ENCODE measurements around the gene DICER1. TPM values are rescaled to one million over a fixed set of nuclear protein-coding genes. Genes with fewer than 3 reads are reported as not detected.

DICER1 gene
- polyA plus RNA-seq, 1 donor (not counting 4 experiments of a cell fraction or from before 2014, with no cell fraction given) = 31.6 TPM

DNA sequence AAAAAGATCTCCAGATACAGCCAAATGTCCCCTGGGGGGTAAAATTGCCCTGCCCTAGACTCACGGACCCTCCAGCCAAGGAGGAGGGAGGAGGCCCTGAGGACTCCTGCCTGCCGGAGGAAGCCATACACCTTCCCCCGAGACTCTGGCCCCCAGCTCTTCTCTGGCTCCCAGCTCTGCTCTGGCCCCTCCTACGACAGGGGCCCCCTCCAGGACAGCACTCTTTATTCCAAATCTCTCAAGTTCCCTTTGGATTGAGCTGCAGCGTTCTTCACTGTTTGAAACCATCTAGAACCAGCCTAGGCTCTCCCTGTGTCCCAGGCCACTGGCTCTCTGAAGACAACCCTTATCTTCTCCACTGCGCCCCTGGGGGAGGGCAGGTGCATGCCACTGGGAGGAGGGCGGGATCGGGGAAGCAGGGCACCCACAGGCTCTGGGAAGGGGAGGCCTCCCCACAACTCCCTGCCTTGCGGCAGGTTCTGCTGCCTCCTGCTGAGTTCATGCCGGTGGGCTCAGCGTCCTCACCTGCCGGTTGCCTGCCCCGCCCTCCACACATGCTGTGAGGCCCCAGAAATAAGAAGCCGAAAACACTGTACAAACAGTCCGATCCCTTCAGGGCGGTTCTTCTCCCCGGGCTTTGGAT is 112.7 kb downstream of the DICER1 start:
- Histone ChIP-seq H3K27ac (ENCODE audit: control insufficient read depth, insufficient read depth, low read length) (no peak overlapping the region), H3K4me2 (ENCODE audit: control insufficient read depth, extremely low read depth, insufficient read depth, low read depth, low read length) (no peak overlapping the region), H4K20me1 (ENCODE audit: control insufficient read depth, extremely low read depth, insufficient read depth, low read length) (no peaks in the 10 kb centered on the region), H3K9me1 (ENCODE audit: control insufficient read depth, extremely low read depth, insufficient read depth, low read length) (no peaks in the 10 kb centered on the region), H3K9ac (ENCODE audit: control insufficient read depth, extremely low read depth, insufficient read depth, low read length) (no peak overlapping the region), H3K79me2 (ENCODE audit: control insufficient read depth, insufficient read depth, low read length) (no peaks in the 10 kb centered on the region), H3K27me3 (ENCODE audit: control insufficient read depth, extremely low read depth, insufficient read depth, low read length) (no peaks in the 10 kb centered on the region), H3K9me3 (ENCODE audit: control insufficient read depth, low read depth, low read length) (no peaks in the 10 kb centered on the region), H2AFZ (ENCODE audit: control insufficient read depth, low read length) (no peak overlapping the region), H3K4me3 (ENCODE audit: control insufficient read depth in 2 of 3, extremely low read depth in 1 of 3, insufficient read depth in 2 of 3, low read depth in 1 of 3, low read length in 3 of 3) (no peak overlapping the region), H3K4me1 (ENCODE audit: control insufficient read depth, extremely low read depth, insufficient read depth, low read length) (no peaks in the 10 kb centered on the region), H3K36me3 (ENCODE audit: control insufficient read depth in 2 of 2, extremely low read depth in 1 of 2, insufficient read depth in 2 of 2, low read length in 2 of 2) (no peaks in the 10 kb centered on the region)
- TF ChIP-seq, protein P1, sequence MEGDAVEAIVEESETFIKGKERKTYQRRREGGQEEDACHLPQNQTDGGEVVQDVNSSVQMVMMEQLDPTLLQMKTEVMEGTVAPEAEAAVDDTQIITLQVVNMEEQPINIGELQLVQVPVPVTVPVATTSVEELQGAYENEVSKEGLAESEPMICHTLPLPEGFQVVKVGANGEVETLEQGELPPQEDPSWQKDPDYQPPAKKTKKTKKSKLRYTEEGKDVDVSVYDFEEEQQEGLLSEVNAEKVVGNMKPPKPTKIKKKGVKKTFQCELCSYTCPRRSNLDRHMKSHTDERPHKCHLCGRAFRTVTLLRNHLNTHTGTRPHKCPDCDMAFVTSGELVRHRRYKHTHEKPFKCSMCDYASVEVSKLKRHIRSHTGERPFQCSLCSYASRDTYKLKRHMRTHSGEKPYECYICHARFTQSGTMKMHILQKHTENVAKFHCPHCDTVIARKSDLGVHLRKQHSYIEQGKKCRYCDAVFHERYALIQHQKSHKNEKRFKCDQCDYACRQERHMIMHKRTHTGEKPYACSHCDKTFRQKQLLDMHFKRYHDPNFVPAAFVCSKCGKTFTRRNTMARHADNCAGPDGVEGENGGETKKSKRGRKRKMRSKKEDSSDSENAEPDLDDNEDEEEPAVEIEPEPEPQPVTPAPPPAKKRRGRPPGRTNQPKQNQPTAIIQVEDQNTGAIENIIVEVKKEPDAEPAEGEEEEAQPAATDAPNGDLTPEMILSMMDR (optimal IDR thresholded peaks at IDR 0.05 in 1 of 3, IDR thresholded peaks at IDR 0.05 in 1 of 3, conservative IDR thresholded peaks at IDR 0.05 in 1 of 3; ENCODE audit: extremely low read depth in 1 of 3, insufficient read depth in 2 of 3, low read length in 3 of 3) = no peak
- no peak for TF ChIP-seq EZH2 (IDR thresholded peaks at IDR 0.05; ENCODE audit: low read length)
- FAIRE-seq (no peak), DNase-seq (ENCODE audit: low read depth, low spot score) (no peak)
- dilution Hi-C loops (cut with MboI; ENCODE audit: extremely low pct_ligation_motif_present, low sequenced_read_pairs) = no loop called here

DNA sequence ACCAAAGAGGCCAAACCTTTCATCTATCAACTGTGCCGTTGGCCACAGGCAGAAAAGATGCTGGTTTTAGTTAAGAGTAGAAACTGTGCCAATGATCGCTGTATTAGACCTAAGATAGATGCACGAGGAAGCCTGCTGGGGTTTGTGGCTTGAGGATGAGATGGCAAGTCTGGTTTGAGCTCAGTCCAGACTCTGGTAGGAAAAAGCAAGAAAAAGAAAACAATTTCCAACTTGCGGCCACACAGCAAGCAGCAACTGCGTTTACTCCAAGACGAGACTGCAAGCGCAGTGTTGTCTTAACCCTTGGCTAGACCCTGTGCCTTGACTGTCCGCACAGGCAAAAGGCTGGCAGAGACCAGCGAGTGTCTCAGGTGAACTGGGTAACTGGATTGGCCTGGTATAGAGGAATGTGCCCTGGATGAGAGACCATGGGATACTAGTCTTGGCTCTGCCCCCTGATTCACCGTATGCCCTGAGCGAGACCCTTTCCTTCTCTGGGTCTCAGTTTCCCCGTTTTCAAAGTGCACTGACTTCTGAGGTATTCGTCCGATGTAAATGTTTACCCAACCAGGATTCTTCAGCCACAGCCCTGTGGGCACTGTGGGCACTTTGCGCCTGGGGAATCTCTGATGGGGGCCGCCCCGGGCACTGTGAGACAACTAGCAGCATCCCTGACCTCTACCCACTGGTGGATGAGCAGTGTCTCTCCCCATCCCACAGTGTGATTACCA is 113.4 kb downstream of the DICER1 start:
- Histone ChIP-seq H3K9me3 (ENCODE audit: control insufficient read depth, low read depth, low read length) (no peaks in the 10 kb centered on the region), H3K4me3 (ENCODE audit: control insufficient read depth in 2 of 3, extremely low read depth in 1 of 3, insufficient read depth in 2 of 3, low read depth in 1 of 3, low read length in 3 of 3) (no peak overlapping the region), H3K9ac (ENCODE audit: control insufficient read depth, extremely low read depth, insufficient read depth, low read length) (no peak overlapping the region), H3K9me1 (ENCODE audit: control insufficient read depth, extremely low read depth, insufficient read depth, low read length) (no peaks in the 10 kb centered on the region), H3K4me1 (ENCODE audit: control insufficient read depth, extremely low read depth, insufficient read depth, low read length) (no peaks in the 10 kb centered on the region), H3K36me3 (ENCODE audit: control insufficient read depth in 2 of 2, extremely low read depth in 1 of 2, insufficient read depth in 2 of 2, low read length in 2 of 2) (no peaks in the 10 kb centered on the region), H3K27ac (ENCODE audit: control insufficient read depth, insufficient read depth, low read length) (no peak overlapping the region), H3K4me2 (ENCODE audit: control insufficient read depth, extremely low read depth, insufficient read depth, low read depth, low read length) (no peak overlapping the region), H3K27me3 (ENCODE audit: control insufficient read depth, extremely low read depth, insufficient read depth, low read length) (no peaks in the 10 kb centered on the region), H3K79me2 (ENCODE audit: control insufficient read depth, insufficient read depth, low read length) (no peaks in the 10 kb centered on the region), H2AFZ (ENCODE audit: control insufficient read depth, low read length) (no peak overlapping the region), H4K20me1 (ENCODE audit: control insufficient read depth, extremely low read depth, insufficient read depth, low read length) (no peaks in the 10 kb centered on the region)
- no peak for FAIRE-seq
- dilution Hi-C loops (cut with MboI; ENCODE audit: extremely low pct_ligation_motif_present, low sequenced_read_pairs) = no loop called here
- DNase-seq (ENCODE audit: low read depth, low spot score) = no peak
- TF ChIP-seq, protein P1 (optimal IDR thresholded peaks at IDR 0.05 in 1 of 3, IDR thresholded peaks at IDR 0.05 in 1 of 3, conservative IDR thresholded peaks at IDR 0.05 in 1 of 3; ENCODE audit: extremely low read depth in 1 of 3, insufficient read depth in 2 of 3, low read length in 3 of 3) = no peak
- no peak for TF ChIP-seq EZH2 (IDR thresholded peaks at IDR 0.05; ENCODE audit: low read length)
